Stimulated activated CD8-positive, alpha-beta memory T cell treated with anti-CD3 and anti-CD28 coated beads, Interleukin-4, amount 100 ng/mL, for 48 hours (primary cell): ENCODE data around the gene IVD.

Experiments used
- DNase-seq: peaks from one replicate; pipeline ENCODE4 v3.0.0-alpha.2; 2020

Gene IVD

DNA sequence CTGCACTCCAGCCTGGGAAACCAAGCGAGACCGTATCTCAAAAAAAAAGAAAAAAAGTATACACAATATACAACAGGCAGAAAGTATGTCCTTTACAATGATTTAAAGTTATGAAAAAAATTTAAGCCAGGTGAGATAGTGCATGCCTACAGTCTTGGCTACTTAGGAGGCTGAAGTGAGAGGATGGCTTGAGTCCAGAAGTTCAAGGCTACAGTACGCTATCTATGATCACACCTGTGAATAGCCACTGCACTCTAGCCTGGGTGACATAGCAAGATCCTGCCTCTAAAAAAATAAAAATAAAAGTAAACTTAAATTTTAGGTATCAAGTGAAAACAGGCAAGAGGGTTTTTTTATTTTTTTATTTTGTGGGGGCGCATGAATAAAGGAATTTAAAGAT, 26.2 kb upstream of the IVD start:
- DNase-seq, result no peak

DNA sequence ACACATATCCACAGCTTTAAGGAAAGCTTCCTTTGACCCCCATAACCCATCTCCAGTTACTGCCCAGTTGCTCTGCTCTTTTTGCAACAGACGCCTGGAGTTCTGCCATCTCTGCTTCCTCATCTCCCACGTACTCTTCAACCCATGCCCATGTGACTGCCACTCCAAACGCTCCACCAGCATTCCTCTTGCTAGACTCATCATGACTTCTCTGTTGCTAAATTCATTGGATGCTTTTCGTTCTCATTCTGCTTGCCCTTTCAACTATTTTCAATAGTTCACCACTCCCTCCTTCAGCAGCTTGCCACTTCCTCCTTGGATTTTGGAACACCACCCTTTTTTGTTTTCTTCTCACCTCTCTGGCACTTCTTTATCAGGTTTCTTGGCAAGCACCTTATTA, 25.7 kb upstream of the IVD start:
- DNase-seq, result no peak

DNA sequence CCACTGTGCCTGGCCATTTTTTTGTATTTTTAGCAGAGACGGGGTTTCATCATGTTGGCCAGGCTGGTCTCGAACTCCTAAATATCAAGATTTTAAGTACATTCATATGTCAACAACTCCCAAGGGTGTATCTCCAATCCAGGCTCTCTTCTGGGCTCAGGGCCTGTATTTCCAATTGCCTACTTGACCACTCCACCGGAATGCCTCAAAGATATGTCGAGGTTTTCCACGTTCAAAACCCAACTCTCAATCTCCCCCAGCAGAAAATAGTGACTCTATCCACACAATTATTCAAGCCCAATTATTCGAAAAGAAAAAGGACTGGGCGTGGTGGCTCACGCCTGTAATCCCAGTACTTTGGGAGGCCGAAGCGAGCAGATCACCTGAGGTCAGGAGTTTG, 25.0 kb upstream of the IVD start:
- no peak for DNase-seq

DNA sequence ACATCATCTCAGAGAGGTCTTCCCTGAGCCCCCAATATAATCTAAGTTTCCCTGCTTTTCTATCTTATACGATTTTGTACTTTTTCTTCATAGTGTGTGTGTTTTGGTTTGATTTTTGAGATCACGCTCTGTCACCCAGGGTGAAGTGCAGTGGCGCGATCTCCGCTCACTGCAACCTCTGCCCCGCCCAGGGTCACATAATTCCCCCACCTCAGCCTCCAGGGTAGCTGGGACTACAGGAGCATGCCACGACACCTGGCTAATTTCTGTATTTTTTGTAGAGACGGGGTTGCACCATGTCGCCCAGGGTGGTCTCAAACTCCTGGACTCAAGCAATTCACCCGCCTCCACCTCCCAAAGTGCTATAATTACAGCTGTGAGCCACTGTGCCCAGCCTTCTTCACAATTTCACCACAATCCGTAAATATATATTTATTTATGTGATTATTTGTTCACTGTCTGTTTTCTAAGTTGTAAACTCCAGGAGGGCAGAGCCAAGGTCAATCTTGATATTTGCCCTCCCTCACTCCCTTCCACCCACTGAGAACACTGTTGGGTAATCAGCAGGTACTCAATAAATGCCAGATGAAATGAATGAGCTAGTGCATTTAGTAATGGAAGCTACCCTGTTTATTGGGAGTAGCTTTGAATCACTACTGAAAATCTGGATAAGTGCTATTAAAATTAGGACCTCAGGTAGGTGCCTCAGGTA, 23.6 kb upstream of the IVD start:
- DNase-seq, result no peak

DNA sequence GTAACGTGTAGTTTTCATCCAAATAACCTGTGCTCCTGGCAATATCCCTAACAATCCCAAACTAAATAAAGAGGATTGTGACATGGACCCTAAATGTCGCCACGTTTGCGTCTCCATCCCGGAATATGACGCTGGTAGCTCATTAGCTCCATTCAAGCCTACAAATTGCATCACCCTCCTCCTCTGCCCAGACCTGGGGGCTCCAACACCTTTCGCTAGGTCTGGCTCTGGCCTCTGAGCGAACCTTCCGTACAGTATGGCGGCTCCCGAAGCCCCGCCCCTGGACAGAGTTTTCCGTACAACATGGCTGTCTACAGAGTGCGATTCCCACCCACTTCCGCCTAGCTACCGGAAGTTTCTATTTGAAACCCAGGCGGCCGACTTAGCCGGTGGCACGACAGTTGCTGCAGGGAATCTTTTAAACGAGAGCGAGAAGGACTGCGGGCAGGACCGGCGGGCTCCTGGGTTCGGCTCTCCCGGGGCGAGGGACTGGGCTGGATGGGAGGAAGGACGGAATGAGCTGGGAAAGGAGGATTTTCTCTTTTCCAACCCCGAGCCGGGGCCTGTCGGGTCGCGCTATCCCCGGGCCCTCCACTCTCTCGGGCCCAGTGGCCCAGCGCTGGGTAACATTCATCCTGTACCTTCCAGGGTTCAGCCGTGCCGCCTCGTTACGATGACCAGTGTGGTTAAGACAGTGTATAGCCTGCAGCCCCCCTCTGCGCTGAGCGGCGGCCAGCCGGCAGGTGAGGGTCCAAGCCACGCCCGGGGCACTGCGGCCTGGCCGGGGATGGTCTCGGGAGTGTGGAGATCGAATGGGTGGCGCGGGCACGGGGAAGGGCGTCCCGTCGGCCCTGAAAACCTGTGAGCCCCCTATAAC, 22.8 kb upstream of the IVD start, which contains the start of gene KNSTRN:
TSS of gene KNSTRN (plus strand) at position 142 of the 877 bp plus-strand sequence. CDS start at position 257, 115 bp downstream.
- peak; percentile 96 for DNase-seq

DNA sequence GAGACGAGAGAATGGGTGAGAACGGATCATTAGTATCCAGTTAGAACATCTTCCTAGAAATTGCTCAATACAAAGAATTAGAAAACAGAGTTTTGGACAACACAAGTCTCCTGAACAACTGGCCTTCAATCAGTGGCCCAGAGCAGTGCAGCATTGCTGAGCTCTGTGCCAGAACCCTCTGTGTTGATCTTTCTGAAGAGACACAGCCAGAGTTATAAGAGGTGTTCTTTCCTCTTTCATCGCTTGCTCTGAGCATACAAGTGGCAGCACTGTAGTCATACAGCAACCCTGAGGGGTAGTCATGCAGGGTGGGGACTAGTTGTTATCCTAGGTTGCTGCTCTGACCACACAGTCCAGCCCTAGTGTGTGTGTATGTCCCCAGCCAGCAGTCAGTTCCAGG, 19.1 kb upstream of the IVD start:
- DNase-seq, result no peak

DNA sequence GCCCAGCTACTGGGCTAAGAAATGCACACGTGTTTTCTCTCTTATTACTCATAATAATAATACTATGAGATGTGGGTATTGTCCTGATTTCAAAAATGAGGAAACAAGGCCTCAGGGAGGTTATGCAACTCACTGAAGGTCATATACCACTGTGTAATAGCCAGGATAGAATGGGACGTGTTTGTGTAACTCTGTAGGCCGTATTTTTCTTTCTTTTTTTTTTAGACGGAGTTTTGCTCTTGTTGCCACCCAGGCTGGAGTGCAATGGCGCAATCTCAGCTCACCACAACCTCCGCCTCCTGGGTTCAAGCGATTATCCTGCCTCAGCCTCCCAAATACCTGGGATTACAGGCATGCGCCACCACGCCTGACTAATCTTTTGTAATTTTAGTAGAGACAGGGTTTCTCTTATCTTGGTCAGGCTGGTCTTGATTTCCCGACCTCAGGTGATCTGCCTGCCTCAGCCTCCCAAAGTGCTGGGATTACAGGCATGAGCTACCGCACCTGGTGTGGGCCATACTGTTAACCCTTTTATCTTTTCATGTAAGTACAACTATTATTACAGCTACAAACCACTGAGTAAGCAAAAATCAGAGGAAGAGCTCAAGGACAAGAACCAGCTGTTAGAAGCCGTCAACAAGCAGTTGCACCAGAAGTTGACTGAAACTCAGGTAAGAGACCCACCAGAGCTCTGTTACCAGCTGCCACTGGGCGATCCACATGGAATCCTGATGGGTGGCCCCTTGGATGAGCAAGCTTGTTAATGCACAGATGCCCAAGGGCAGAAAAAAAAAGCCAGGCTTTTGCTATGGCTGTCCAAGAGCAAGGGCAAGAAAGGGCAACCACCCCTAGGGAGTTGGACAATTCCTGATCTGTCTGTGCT, 16.4 kb upstream of the IVD start:
- DNase-seq, result no peak

DNA sequence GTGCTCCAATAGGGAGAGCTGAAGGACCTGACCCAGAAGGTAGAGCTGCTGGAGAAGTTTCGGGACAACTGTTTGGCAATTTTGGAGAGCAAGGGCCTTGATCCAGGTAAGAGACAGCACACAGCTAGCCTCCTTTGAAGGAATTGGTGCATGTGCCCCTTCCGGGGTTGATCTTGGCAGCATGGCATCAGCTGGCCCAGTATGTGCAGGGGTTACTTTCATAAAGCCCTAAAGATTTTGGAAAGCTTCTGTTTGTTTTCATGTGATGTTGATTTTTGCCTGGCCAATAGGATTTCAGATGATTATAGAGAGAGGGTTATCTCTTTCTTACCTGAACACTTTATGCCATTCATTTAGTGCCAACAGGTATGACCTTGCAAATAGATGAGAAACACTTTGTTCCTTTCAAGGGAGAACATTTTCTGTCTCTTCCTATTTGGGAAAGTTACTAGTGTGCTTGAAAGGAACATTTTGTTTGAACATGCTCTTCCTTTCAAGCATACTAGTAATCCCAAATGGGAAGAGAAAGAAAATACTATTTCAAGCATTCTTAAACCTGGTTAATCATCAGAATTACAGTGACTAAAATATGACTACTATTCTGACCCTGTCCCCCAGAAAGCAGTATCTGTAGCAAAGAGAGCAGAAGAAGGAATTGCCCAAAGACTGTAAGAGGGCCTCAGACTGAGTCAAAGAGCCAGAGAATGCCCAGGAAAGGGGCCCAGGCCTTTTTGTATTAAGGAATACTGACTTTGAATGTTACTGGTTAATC, 15.6 kb upstream of the IVD start:
- no peak for DNase-seq

DNA sequence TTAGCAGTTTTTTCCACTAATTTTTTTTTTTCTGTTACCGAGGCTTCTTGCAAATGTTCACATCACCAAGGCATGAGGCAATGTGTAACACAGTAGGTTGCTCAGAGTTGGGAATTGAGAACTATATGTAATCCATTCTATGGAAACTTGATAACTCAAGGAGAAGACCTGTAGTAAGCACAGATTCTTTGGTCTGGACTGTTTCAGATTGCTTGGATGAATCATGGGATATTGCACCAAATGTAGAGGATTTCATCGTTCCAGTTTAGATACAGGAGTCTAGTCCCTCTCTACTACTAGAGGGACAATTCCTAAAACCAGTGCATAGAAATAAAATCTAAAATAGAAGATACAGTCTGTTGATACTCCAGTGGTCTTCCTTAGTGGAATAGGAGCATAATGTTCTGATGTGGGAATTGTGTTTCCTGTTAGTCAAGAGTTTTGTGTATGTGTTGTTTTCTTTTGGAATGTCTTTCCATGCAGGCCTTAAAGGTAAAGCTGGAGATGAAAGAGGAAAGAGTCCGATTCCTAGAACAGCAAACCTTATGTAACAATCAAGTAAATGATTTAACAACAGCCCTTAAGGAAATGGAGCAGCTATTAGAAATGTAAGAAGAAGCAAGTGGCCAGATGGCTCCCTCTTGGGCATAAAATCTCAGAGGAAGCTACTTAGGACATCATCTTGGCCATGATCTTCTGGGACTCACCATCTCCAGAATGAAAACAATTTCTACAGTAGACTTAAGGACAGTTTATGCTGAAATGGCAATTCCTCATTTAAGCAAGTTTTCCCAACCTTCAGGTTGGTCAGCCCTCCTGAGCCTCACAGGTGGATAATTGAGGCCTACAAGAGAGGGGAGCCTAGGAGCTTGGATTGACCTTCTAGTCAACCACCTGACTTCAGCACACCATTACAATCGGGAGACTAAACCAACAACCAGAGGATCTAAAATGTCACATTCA, 12.3 kb upstream of the IVD start:
- no peak for DNase-seq

DNA sequence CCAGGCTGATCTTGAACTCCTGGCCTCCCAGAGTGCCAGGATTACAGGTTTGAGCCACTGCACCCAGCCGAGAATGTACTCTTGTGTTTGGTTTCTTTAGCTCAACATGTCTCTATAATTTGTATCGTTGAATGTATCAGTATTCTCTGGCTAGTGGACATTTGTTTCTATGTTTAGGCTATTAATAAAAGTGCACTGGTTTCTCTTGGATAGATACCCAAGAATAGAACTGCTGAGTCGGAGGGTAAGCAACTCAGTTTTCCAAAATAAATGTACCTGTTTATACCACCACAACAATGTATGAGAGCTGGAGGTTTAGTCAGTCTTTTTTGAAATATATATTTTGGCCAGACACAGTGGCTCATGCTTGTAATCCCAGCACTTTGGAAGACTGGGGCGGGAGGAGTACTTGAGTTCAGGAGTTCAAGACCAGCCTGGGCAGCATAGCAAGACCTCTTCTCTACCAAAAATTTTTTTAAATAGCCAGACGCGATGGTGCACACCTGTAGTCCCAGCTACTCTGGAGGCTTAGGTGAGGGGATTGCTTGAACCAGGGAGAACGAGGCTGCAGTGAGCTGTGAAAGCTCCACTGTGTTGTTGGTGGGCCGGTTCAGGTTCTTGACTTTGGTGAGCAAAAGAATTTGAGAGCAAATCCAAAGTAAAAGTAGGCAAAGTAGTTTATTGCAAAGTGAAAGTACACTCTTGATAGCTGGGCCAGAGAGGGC, 7.7 kb upstream of the IVD start:
- no peak for DNase-seq

DNA sequence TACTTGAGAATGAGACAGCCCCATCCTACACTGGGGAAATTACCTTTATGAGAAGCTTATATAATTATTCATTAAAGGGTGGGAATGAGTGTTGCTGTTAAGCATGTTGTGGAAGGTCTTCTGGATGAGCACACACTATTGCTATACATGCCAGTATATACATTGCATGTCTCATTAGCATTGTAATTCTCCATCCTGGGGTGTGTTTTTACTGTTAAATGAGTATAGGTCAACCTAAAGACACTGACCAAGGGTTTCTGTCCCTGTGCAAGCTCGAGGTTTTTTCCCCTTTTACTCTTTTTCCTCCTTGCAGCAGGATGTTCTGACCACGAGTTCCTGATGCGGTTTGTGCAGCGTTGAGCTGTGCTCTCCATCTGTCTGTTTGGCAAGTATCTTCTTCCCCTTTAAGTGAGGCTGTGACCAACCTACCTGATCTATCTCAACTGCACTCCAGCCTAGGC, 7.2 kb upstream of the IVD start:
- DNase-seq, result no peak

DNA sequence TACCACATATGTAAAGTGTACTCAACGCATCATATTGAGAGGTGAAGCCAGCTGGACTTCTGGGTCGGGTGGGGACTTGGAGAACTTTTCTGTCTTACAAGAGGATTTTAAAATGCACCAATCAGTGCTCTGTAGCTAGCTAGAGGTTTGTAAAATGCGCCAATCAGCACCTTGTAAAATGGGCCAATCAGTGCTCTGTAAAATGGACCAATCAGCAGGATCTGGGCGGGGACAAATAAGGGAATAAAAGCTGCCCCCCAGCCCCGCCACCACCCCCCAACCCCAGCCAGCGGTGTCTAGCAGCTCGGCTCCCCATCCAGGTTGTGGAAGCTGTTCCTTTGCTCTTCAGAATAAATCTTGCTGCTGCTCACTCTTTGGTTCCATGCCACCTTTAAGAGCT, 6.2 kb upstream of the IVD start:
- no peak for DNase-seq

DNA sequence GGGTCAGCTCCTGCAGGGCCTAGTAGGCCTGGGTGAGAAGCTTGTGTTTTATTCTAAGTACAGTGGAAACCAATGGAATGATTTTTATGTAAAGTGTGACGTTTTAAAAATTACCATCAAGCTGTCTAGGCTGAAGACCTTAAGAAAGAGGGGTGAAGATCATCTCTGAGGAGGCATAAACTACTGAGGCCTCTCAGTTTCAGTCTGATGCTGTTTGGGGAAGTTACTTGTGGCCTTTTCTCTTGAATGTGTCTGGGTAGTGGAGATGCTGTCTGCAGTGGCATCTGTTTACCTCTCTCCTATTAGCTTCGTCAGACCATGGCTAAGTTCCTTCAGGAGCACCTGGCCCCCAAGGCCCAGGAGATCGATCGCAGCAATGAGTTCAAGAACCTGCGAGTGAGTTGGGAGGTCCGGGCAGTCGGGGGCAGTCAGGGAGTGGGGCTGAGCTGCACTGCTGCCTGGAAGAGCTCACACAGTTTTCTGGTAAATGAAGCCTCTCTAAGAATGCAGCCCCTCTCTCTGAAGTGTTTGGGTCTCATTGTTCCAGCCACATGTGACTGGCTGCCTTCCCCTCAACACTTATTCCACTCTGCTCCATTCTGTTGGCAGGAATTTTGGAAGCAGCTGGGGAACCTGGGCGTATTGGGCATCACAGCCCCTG, 1.9 kb downstream of the IVD start:
- DNase-seq, result no peak

DNA sequence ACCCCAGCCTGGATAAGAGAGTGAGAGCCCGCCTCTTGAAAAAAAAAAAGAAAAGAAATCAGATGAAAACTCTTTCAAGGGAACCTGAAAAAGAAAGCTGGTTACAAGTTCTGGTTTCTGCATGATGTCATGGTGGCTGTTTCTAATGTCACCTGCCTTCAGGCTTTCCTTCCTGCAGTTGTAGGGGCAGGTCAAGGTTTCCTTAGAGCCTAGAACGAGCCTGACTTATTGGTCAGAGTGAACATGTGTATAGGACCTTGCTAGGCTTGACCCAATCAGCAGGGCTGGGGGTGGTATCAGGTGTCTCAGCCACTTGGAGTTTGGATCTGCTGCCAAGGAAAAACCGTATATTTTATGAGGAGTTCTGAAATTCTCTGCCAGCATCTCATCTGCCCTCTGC, 3.8 kb downstream of the IVD start:
- DNase-seq, result no peak

DNA sequence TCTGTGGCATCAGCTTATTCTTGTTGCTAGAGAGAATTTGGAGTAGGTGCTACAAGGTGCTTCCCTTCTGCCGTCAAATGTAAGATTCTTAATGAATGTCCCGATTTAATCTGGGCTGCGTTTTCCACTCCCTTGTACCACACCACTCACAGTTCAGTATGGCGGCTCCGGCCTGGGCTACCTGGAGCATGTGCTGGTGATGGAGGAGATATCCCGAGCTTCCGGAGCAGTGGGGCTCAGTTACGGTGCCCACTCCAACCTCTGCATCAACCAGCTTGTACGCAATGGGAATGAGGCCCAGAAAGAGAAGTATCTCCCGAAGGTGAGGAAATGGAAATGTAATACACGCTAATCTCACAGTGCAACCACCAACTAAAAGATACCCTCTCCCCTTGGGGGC, 4.9 kb downstream of the IVD start:
- no peak for DNase-seq

DNA sequence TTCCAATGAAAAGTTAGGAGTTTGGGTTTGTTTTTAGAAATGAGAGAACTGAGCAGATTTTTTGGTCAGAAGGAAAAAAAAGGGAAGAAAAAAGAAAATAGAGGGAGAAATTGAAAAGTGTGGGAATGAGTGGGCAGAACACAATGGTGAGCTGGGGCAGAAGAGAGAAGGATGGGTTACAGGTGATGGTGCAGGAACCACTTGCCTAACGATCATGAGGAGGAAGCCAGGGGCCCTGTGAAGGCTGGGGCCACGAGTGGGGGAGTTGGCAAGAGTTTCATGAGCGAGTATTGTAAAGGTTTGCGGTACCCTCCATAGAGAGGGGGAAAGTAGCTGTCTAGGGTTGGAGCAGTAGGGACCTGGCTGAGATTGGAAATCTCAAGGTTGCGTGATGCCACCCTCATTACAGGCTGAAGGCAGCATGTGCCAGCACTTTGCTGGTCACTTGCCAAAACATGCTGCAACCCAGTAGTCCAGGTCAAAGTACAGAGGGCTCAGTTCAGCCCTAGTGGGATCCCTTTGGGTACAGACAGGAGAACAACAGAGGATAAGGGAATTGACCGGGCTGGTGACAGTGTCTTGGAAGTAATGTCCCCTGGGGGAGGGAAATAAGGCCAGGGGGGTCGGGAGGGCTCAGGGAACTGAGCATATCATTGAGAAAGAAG, 6.6 kb downstream of the IVD start:
- no peak for DNase-seq

DNA sequence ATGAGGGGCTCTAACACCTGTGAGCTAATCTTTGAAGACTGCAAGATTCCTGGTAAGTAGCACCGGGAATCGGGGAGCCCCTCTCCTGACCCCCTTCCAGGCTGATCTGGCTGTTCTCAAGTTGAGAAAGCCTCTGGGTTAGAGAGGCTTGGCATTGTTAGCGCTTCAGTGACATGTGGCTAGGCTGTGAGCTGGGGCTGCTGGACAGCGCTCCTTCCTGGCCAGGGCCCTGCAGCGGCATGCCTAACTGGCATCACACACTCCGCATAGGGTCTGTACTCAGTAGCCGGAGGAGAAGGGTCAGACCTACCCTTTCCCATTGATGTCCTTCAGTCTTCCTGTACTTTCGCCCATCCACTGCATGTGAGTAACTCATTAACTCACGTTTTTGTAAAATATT, 7.4 kb downstream of the IVD start:
- DNase-seq, result no peak

DNA sequence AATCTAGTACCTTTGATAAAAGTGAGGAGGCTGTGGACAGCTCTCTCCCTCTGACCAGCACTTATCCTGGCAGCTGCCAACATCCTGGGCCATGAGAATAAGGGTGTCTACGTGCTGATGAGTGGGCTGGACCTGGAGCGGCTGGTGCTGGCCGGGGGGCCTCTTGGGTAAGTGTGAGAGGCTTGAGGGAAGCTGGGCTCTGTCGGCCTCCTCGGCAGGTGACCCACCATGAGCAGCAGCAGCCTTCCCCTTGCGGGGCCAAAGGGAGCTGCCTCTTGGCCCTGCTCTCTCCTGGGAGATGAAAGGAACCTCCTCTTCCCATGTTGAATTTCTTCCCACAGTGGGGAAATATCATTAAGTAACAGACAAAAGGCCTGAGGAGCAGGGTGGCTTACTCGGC, 9.2 kb downstream of the IVD start:
- DNase-seq, result no peak

DNA sequence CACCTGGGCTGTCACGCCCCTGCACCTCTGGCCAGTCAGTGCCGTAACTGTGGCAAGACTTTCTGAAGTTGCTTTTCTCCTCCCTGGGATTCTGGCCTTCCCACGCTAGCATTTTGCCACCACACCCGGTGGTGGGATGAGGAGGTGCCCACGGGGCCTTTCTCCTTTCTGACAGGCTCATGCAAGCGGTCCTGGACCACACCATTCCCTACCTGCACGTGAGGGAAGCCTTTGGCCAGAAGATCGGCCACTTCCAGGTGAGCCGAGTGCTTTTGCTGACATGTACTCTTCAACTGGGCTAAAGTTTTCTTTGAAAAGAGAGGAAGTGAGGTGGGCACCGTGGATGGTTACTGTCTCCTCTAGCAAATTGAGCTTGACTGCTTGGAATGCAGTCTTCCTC, 9.6 kb downstream of the IVD start:
- no peak for DNase-seq
